Myocyte (in vitro differentiated cells): ENCODE data around the gene TAS2R5. TPM values are rescaled to one million over a fixed set of nuclear protein-coding genes. Genes with fewer than 3 reads are reported as not detected.
"Not testable (repeated sequence)": the region's sequence is repeated elsewhere in the genome, so short reads cannot be mapped to it uniquely, and the experiment has no call there.

ENCODE experiments used
- DNase-seq: peaks from one replicate; pipeline ENCODE4 v3.0.0-alpha.2; 2012; ENCODE audit warnings: low read depth
- polyA plus RNA-seq: library from polyadenylated mRNA; unstranded; fragments of >200 nt; gene quantifications from one replicate; pipeline ENCODE4 v1.2.1, GENCODE V29; 2012; ENCODE audit warnings: missing spikeins
- total RNA-seq: library from RNA; depleted of rRNA; stranded (reverse); fragments of >200 nt; gene quantifications from 2 replicates; pipeline ENCODE4 v1.2.3, GENCODE V29; 2014

Gene TAS2R5, protein sequence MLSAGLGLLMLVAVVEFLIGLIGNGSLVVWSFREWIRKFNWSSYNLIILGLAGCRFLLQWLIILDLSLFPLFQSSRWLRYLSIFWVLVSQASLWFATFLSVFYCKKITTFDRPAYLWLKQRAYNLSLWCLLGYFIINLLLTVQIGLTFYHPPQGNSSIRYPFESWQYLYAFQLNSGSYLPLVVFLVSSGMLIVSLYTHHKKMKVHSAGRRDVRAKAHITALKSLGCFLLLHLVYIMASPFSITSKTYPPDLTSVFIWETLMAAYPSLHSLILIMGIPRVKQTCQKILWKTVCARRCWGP
- 0.52 and 0.56 TPM in 2 replicates for total RNA-seq
- 0.53 TPM for polyA plus RNA-seq

- no peak for DNase-seq
Measured at GRCh38 chr7:141789917-141790316, at the start of gene TAS2R5. TSS of gene TAS2R5 (plus strand) at chr7:141790217. CDS start at chr7:141790362, 145 bp downstream.

GRCh38 chr7:141742229-141742628 lies 47.8 kb upstream of the TAS2R5 start:
- DNase-seq, result no peak

- DNase-seq, result peak; percentile 57
Measured at GRCh38 chr7:141744131-141744530, 45.9 kb upstream of the TAS2R5 start.

DNA sequence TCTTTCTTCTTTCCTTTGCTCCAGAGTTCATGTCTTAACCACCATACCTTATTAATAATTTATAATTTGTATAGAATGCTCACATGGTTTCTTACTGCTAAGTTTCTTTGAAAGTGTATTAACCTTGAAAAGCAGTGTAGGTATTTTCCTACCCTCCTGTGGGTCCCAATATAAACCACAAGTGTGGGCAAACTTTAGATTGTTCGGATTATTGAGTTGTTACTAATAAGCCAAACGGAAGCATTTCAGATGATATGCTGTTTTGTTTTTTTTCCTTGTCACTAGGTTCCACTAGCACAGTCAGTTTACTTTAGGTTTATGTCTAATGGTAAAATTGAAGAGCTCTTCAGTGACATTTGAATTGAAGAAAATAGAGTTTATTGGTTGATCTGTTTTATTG lies 41.6 kb upstream of the TAS2R5 start:
- peak; percentile 42 for DNase-seq

DNA sequence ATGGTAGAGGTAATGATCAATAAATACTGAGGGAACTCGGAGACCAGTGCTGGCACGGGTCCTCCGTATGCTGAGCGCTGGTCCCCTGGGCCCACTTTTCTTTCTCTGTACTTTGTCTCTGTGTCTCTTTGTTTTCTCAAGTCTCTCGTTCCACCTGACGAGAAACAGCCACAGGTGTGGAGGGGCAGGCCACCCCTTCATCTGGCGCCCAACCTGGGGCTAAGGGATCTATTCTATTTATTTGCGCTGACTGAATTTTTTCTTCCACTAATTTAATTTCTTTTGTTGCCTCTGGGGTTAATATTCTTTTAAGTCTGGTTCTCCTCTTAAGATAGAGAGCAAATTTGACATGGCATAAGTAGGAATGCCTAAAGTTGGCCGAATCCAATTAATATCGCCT lies 38.1 kb upstream of the TAS2R5 start:
- peak; percentile 34 for DNase-seq

GRCh38 chr7:141752634-141753033 lies 37.4 kb upstream of the TAS2R5 start:
- no peak for DNase-seq

GRCh38 chr7:141754939-141755338 lies 35.1 kb upstream of the TAS2R5 start:
- DNase-seq, result peak; percentile 41

DNA sequence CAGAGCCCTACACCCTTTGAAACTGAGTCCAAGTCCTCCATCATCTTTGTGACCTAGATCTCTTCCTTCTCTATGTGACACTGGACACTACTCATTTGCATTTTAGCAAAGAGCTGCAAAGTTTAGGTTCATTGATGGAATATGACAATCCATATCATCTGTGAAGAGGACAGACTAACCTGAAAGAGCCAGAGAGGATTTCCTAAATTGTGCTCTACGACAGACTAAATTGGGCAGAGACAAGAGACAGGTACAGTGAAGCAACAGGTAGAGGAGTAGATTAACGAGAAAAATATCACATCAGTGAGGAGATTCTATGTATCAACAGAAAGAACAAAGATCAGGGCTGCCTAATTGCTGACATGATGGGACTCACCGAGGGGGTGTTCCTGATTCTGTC lies 26.2 kb upstream of the TAS2R5 start, which contains the start of gene TAS2R3:
TAS2R3 (plus strand) TSS at position 301 of the 400 bp plus-strand sequence; CDS start at position 363, 62 bp downstream.
- DNase-seq, result no peak

DNA sequence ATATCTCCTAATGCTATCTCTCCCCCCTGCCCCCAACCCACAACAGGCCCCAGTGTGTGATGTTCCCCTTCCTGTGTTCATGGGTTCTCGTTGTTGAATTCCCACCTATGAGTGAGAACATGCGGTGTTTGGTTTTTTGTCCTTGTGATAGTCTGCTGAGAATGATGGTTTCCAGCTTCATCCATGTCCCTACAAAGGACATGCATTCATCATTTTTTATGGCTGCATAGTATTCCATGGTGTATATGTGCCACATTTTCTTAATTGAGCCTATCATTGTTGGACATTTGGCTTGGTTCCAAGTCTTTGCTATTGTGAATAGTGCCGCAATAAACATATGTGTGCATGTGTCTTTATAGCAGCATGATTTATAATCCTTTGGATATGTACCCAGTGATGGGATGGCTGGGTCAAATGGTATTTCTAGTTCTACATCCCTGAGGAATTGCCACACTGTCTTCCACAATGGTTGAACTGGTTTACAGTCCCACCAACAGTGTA lies 19.9 kb upstream of the TAS2R5 start:
- DNase-seq, result not testable (repeated sequence)

GRCh38 chr7:141776374-141776773 lies 13.6 kb upstream of the TAS2R5 start, which contains the start of gene TAS2R4:
TSS of gene TAS2R4 (plus strand) at chr7:141776674. CDS start at chr7:141778489, 1,815 bp downstream.
- DNase-seq, result no peak

GRCh38 chr7:141785706-141786552 lies 4.1 kb upstream of the TAS2R5 start:
- peak; percentile 71 for DNase-seq

DNA sequence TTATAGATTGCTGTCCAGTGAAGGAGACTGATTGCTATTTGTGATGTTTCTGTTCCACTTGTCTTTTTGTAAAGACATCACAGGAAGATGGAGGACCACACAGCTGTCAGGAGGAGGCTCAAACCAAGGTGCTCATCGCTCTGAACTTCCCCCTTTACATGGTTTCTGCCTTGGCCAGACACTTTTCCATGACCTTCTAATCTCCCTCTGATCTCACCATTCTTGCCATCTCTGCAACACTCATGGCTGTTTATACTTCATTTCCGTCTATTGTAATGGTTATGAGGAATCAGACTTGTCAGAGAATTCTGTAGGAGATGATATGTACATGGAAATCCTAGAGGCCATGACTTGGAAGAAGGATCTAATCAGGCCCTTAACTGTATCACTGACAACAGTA lies 1.7 kb upstream of the TAS2R5 start:
- DNase-seq, result no peak

DNA sequence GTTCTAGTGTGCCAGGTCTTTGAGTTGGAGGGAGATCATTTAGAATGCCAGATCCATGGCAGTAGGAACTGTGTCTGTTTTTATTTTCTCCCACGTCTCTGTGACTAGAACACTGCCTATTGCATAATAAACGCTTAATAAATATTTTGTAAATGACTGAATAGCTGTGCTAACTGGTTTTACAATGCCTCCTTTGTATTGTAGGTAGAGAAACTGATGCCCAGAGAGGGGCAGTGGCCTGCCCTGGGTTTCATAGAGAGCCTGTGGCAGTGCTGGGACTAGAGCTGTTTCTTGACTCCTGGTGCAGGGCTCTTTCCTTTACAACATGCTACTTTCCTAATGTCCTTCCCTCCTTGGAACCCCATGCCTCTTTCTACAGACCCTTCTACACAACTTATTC lies 2.5 kb downstream of the TAS2R5 start:
- DNase-seq, result no peak

GRCh38 chr7:141820067-141820466 lies 30.1 kb downstream of the TAS2R5 start:
- DNase-seq, result no peak

GRCh38 chr7:141822432-141822831 lies 32.4 kb downstream of the TAS2R5 start:
- not testable (repeated sequence) for DNase-seq

DNA sequence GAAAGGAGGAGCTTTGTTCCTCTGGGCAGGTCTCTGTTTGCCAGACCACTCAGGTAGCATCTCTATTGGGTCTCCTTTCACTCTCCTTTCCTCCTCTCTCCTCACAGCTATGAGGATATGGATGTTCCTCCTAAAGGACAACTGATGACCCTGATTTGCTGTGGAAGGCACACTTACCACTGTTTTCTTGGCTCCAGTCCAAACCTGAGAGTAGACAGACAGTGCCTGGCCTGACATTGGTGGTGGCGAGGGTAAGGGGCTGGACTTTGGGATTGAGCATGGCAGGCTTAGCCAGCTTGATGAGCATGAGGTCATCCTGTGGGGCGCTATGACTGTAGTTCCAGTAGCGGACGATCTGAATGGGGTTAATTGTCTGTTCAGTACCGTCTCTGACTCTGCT lies 47.7 kb downstream of the TAS2R5 start:
- no peak for DNase-seq

- no peak for DNase-seq
Measured at GRCh38 chr7:141838581-141838980, 48.6 kb downstream of the TAS2R5 start.

DNA sequence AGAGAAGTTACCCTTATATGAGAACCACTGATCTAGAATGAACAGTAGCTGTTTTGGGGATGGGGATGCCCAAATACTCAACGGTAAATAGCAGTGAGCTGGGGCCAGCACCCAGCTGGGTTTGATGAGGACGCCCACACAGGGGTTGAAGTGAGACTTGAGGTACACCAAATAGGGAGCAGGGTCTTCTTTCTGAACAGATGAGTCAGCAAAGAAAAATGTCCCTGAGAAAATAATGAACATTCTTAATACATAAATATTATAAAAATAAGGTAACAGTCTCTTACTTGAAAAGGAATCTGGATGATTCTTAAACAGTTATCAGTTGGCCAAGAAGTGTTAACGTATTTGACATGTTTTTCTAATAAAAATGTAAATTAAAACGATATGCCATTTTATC lies 49.2 kb downstream of the TAS2R5 start:
- DNase-seq, result no peak

GRCh38 chr7:141840708-141841107 lies 50.7 kb downstream of the TAS2R5 start:
- DNase-seq, result no peak
